HepG2 (cell line): Measurements from ENCODE around the gene SLC26A9. TPM values are rescaled to one million over a fixed set of nuclear protein-coding genes. Genes with fewer than 3 reads are reported as not detected.

Experiments
- ATAC-seq: fragments of 200-7000 bp; cut with Tn5 transposase; 3 replicates; pipeline ENCODE4 v1.9.1; 2020; ENCODE audit warnings: mild to moderate bottlenecking, moderate library complexity
- BruUV-seq: library from RNA; stranded (reverse); fragments of 400-500 nt; replicated peaks from 2 replicates; lab custom pipeline; 2021; lab: Mats Ljungman, UMichigan
- CTCF ChIA-PET: fragments of 300-600 bp; formaldehyde crosslinking; extraction: SDS; loops from one replicate; lab custom pipeline; 2021; ENCODE audit warnings: low total read pairs, inconsistent platforms, low intra/inter-chr PET ratio; lab: Yijun Ruan, JAX
- POLR2A ChIA-PET: fragments of 350-600 bp; sonication (Branson Sonifier 250); formaldehyde crosslinking; loops from one replicate; lab custom pipeline; 2020; ENCODE audit warnings: antibody characterized with exemption, inconsistent platforms; lab: Yijun Ruan, JAX
- DNase-seq: peaks from one replicate; pipeline ENCODE4 v3.0.0-alpha.2; 2015; ENCODE audit warnings: low spot score
- FAIRE-seq: peaks from 3 replicates; lab custom pipeline; 2011; peaks lifted over from hg19 to GRCh38; lab: Jason Lieb, UNC
- H2AFZ ChIP-seq: one replicate; pipeline ENCODE4 v1.6.1; 2011; ENCODE audit warnings: low read length, inconsistent platforms
- H3K27ac ChIP-seq: fragments of 300-600 bp; 3 replicates; pipeline ENCODE4 v1.8.0; 2011; ENCODE audit warnings: mixed run types, mild to moderate bottlenecking, mixed read lengths, low read length, inconsistent platforms; ENCODE audit not compliant: insufficient read depth; ENCODE audit errors: extremely low read length
- H3K27me3 ChIP-seq, 2 experiments: fragments of 200-600 bp in 1 of 2; 2 replicates in 1 of 2; 3 replicates in 1 of 2; pipeline versions ENCODE4 v1.6.0 to v1.8.0; 2011; ENCODE audit warnings: low read length in 2 of 2, mild to moderate bottlenecking in 2 of 2, moderate library complexity in 2 of 2, inconsistent platforms in 1 of 2; ENCODE audit not compliant: insufficient read depth in 2 of 2, control insufficient read depth in 1 of 2
- H3K36me3 ChIP-seq, 2 experiments: fragments of 200-600 bp in 1 of 2; replicated peaks in 1 of 2; 2 replicates in 1 of 2; 3 replicates in 1 of 2; pipeline versions ENCODE4 v1.5.1 to v1.8.0; 2011; ENCODE audit warnings: low read length in 2 of 2, inconsistent platforms in 1 of 2; ENCODE audit not compliant: insufficient read depth in 2 of 2, control insufficient read depth in 1 of 2
- H3K4me1 ChIP-seq: 2 replicates; pipeline ENCODE4 v1.5.1; 2012; ENCODE audit warnings: low read length, inconsistent platforms; ENCODE audit not compliant: insufficient read depth
- H3K4me2 ChIP-seq: 2 replicates; pipeline ENCODE4 v1.6.0; 2011; ENCODE audit warnings: low read depth, low read length, inconsistent platforms
- H3K4me3 ChIP-seq, 3 experiments: fragments of 200-600 bp in 1 of 3; sonication (generic), shearing (Covaris generic) in 1 of 3; replicated peaks in 1 of 3; 2 replicates each; pipeline ENCODE4 v1.5.1; 2011 to 2016; ENCODE audit warnings: low read length in 3 of 3, inconsistent platforms in 2 of 3, low read depth in 2 of 3, mild to moderate bottlenecking in 2 of 3, control low read depth in 1 of 3, mixed read lengths in 1 of 3; ENCODE audit not compliant: insufficient read depth in 1 of 3
- H3K79me2 ChIP-seq: one replicate; pipeline ENCODE4 v1.6.1; 2011; ENCODE audit warnings: low read length, inconsistent platforms; ENCODE audit not compliant: insufficient read depth
- H3K9ac ChIP-seq: 2 replicates; pipeline ENCODE4 v1.6.0; 2011; ENCODE audit warnings: mild to moderate bottlenecking, low read depth, low read length, inconsistent platforms; ENCODE audit not compliant: insufficient read depth
- H3K9me3 ChIP-seq: 2 replicates; pipeline ENCODE4 v1.5.1; 2012; ENCODE audit warnings: mild to moderate bottlenecking, low read length
- H4K20me1 ChIP-seq: 2 replicates; pipeline ENCODE4 v1.6.0; 2011; ENCODE audit warnings: inconsistent platforms, mild to moderate bottlenecking, low read length, moderate library complexity; ENCODE audit not compliant: insufficient read depth
- CBX1 ChIP-seq: IDR thresholded peaks from one replicate; pipeline ENCODE4 v1.6.1; 2016; ENCODE audit warnings: antibody characterized with exemption, low read depth
- FOSL1 ChIP-seq: sonication (generic); formaldehyde crosslinking; IDR thresholded peaks from 2 replicates; pipeline ENCODE4 v1.9.0; 2021; ENCODE audit warnings: missing genetic modification reagents, borderline replicate concordance
- MBNL3 ChIP-seq: fragments of 250-450 bp; sonication (Bioruptor Pico); conservative IDR thresholded peaks from 2 replicates; pipeline ENCODE4 v1.8.0; 2022; ENCODE audit warnings: mild to moderate bottlenecking, inconsistent platforms
- REL ChIP-seq: sonication (generic); formaldehyde crosslinking; conservative IDR thresholded peaks from 2 replicates; pipeline ENCODE4 v1.8.0; 2022; ENCODE audit warnings: mild to moderate bottlenecking, missing genetic modification reagents, moderate library complexity
- REST ChIP-seq, 2 experiments: IDR thresholded peaks; 2 replicates each; pipeline ENCODE4 v1.6.1; 2011 to 2012; ENCODE audit warnings: low read length in 2 of 2, borderline replicate concordance in 1 of 2, low read depth in 1 of 2, mild to moderate bottlenecking in 1 of 2, moderate library complexity in 1 of 2
- SIN3A ChIP-seq: IDR thresholded peaks from 2 replicates; pipeline ENCODE4 v1.6.1; 2011; ENCODE audit warnings: low read depth, mild to moderate bottlenecking, control low read depth, low read length, borderline replicate concordance
- ZFP90 ChIP-seq: sonication (generic); formaldehyde crosslinking; IDR thresholded peaks from 2 replicates; pipeline ENCODE4 v1.8.0; 2022; ENCODE audit warnings: missing genetic modification reagents, mild to moderate bottlenecking, inconsistent platforms, borderline replicate concordance
- ZNF792 ChIP-seq: IDR thresholded peaks from 2 replicates; pipeline ENCODE4 v1.6.1; 2016
- WGBS: methylation state at CpG from one replicate; pipeline ENCODE4 v1.1.6; 2017; ENCODE audit warnings: low lambda C conversion rate; 5-methylcytosine and 5-hydroxymethylcytosine counted together
- in situ Hi-C: cut with HindIII; loops from 2 replicates; pipeline ENCODE4 v1.10.0; 2017; ENCODE audit warnings: low pct_unique_long_range_greater_than_20kb; ENCODE audit not compliant: extremely low pct_ligation_motif_present
- intact Hi-C: fragments of 100-400 bp; cut with micrococcal nuclease; formaldehyde crosslinking; loops from one replicate; pipeline ENCODE4 v1.10.0; 2022; ENCODE audit not compliant: unreplicated experiment
- polyA plus RNA-seq, 8 experiments: library from polyadenylated mRNA; depleted of rRNA in 3 of 8; stranded (reverse) in 7 of 8; unstranded in 1 of 8; fragments of >200 nt; fragmentation: Illumina TruSeq in 4 of 8; extraction: Trizol in 4 of 8; gene quantifications; 2 replicates each; pipeline versions ENCODE4 v1.2.1 to v1.2.3, GENCODE V29; 2011 to 2016; ENCODE audit warnings: low read depth in 4 of 8, missing spikeins in 1 of 8, mixed read lengths in 1 of 8; ENCODE audit not compliant: insufficient read depth in 1 of 8
- total RNA-seq, 5 experiments: library from RNA; depleted of rRNA; stranded (reverse); fragments of >200 nt; fragmentation: Illumina TruSeq; extraction: Trizol; gene quantifications; 2 replicates each; pipeline ENCODE4 v1.2.3, GENCODE V29; 2016; ENCODE audit warnings: low read depth in 1 of 5
- TF ChIP-seq, protein P1 (sequence below): sonication (generic); formaldehyde crosslinking; IDR thresholded peaks from 2 replicates; pipeline ENCODE4 v1.4.0; 2020; ENCODE audit warnings: missing genetic modification reagents, borderline replicate concordance
- TF ChIP-seq, protein P2 (sequence below): sonication (generic); formaldehyde crosslinking; IDR thresholded peaks from 2 replicates; pipeline ENCODE4 v1.4.0; 2020; ENCODE audit warnings: missing genetic modification reagents

Gene SLC26A9
- total and polyA plus RNA-seq, 2 of the 13 experiments (the other 11 are each of a cell fraction or from before 2014, with no cell fraction given): 0.11 to 0.15 TPM

DNA sequence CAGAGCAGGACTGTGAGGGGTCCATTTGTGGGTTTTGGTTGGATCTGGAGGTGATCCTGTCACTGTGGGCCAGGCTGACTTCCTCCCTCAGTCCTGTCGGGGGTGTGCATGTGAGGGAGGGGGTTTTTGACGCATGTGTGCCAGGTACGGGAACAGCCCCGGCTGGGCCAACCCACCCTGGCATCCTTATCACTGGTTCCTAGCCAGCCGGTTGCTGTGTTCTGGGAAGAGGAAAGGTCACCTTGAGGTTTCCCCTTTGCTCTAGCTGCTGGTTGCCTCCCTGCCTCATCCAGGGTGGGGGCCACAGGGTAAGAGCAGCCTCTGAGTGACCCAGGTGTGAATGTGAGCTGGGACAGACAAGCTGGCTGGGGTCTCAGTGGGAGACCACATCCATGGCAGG lies 2.5 kb downstream of the SLC26A9 start:
- 0% methylated on average over 1 of the region's 5 CpGs for WGBS
- in situ Hi-C loops (no loop called here), intact Hi-C loops (no loop called here)
- Histone ChIP-seq H3K79me2 (no peaks in the 10 kb centered on the region), H3K27ac (no peak overlapping the region), H3K9me3 (no peaks in the 10 kb centered on the region), H4K20me1 (no peaks in the 10 kb centered on the region), H3K27me3 (peaks cover 5 to 61% of the 10 kb centered on the region in 2 experiments; a peak in 4 of 5 replicates), H3K4me1 (peaks cover 20% of the 10 kb centered on the region), H3K4me3 (no peak overlapping the region), H3K9ac (no peak overlapping the region), H2AFZ (no peak overlapping the region), H3K36me3 (no peaks in the 10 kb centered on the region), H3K4me2 (no peak overlapping the region)
- BruUV-seq: no TSS peak
- ChIA-PET POLR2A (no interaction called here), CTCF (no interaction called here)
- FAIRE-seq: no peak
- no peak for TF ChIP-seq ZFP90 (CRISPR knock-in tag)
- no peak for TF ChIP-seq CBX1
- no peak for TF ChIP-seq SIN3A
- TF ChIP-seq REL (CRISPR knock-in tag): no peak
- DNase-seq: no peak
- no peak for ATAC-seq

DNA sequence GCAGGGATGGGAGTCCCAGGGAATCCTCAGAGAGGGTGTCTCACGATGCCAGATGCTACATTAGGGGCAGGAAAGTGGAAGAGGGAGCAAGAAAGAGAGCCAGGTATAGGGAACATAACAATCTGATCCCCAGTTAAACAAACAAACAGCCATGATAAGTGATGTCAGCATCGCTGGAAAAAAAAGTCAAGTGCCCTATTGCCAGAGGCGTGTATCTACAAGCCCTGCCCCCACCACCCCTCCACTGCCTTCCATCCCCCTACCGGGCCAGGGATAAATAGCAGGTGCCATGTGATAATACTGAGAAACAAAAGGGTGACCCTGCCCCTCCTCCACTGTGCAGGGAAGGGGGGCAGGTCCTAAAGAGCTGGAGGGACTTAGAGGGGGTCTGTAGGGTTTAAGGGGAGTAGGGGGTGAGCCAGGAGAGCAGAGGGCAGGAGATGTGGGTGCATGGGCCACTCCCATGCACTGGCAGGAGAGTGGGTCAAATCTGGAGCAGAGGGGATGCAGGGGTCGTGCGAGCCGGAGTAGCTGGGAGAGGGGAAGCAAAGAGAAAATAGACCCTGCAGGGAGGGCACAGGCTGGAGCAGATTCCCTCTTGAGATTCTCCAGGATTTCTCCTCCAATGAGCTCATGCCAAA lies 3.4 kb downstream of the SLC26A9 start:
- peaks cover 5 to 55% of the 10 kb centered on the region in 2 experiments; a peak in 4 of 5 replicates for H3K27me3 ChIP-seq
- ATAC-seq: peak; percentile 60
- intact Hi-C loops (no loop called here), in situ Hi-C loops (no loop called here)
- H3K4me1 ChIP-seq: peaks cover 13% of the 10 kb centered on the region
- 7% methylated on average over 7 of the region's 7 CpGs for WGBS
- H3K4me3 ChIP-seq: no peak overlapping the region
- no peaks in the 10 kb centered on the region for H4K20me1 ChIP-seq
- no peaks in the 10 kb centered on the region for H3K79me2 ChIP-seq
- no peak overlapping the region for H3K27ac ChIP-seq
- no TSS peak for BruUV-seq
- no peaks in the 10 kb centered on the region for H3K36me3 ChIP-seq
- H3K9me3 ChIP-seq: no peaks in the 10 kb centered on the region
- ChIA-PET CTCF (no interaction called here), POLR2A (no interaction called here)
- no peak overlapping the region for H3K9ac ChIP-seq
- peak; percentile 34 for DNase-seq
- FAIRE-seq: no peak
- H2AFZ ChIP-seq: no peak overlapping the region
- no peak overlapping the region for H3K4me2 ChIP-seq
- TF ChIP-seq, protein P1, sequence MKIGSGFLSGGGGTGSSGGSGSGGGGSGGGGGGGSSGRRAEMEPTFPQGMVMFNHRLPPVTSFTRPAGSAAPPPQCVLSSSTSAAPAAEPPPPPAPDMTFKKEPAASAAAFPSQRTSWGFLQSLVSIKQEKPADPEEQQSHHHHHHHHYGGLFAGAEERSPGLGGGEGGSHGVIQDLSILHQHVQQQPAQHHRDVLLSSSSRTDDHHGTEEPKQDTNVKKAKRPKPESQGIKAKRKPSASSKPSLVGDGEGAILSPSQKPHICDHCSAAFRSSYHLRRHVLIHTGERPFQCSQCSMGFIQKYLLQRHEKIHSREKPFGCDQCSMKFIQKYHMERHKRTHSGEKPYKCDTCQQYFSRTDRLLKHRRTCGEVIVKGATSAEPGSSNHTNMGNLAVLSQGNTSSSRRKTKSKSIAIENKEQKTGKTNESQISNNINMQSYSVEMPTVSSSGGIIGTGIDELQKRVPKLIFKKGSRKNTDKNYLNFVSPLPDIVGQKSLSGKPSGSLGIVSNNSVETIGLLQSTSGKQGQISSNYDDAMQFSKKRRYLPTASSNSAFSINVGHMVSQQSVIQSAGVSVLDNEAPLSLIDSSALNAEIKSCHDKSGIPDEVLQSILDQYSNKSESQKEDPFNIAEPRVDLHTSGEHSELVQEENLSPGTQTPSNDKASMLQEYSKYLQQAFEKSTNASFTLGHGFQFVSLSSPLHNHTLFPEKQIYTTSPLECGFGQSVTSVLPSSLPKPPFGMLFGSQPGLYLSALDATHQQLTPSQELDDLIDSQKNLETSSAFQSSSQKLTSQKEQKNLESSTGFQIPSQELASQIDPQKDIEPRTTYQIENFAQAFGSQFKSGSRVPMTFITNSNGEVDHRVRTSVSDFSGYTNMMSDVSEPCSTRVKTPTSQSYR: peak; percentile 54; the same call in 1 of the 2 replicates
- TF ChIP-seq FOSL1 (CRISPR knock-in tag) (no peak), ZNF792 (no peak), REST (IDR thresholded peaks at IDR 0.05; ENCODE audit: borderline replicate concordance in 1 of 2, low read depth in 1 of 2, low read length in 2 of 2) (no peak), MBNL3 (CRISPR knock-in tag) (no peak)
- TF ChIP-seq, protein P2, sequence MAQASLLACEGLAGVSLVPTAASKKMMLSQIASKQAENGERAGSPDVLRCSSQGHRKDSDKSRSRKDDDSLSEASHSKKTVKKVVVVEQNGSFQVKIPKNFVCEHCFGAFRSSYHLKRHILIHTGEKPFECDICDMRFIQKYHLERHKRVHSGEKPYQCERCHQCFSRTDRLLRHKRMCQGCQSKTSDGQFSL: 0 out of 2 replicates have a peak, but pooled peaks have one; percentile 31
